NK-92 (cell line): Measurements from ENCODE around the gene RIMS4.

Experiments used
- DNase-seq: peaks from one replicate; lab custom pipeline; 2025; ENCODE audit not compliant: unreplicated experiment; lab: John Stamatoyannopoulos, UW

The RIMS4 gene

DNA sequence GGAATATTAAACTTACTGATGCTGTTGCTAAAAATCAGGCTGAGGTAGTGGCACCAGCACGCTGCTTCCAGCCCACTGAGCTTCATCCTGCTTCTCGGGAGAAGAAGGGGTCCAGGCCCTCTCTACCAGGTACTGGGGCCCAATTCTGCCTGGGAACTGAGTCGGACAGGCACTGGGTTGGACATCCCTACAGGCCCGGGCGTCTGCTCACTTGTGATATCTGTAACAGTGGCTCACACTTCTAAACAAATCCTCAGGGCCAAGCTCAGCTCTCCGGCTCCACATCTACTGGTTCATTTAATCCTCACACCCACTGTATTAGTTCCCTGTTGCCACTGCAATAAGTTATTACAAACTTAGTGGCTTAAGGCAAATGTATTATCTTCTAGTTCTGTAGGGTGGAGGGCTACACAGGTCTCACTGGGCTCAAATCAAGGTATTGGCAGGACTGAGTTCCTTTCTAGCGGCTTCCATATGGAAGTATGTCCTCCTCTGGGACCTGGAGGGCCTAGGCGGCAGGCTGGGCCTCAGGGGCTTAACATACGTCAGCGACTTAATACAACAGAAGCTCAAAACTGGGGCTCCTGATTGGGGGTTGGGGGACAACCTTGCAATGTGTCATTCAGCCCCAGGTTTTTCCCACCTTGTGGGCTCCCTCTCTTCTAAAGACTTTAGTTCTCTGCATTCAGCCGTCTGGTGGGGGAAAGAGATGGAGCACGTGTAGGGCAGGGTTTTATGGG is 66.3 kb downstream of the RIMS4 start:
- DNase-seq: no peak

DNA sequence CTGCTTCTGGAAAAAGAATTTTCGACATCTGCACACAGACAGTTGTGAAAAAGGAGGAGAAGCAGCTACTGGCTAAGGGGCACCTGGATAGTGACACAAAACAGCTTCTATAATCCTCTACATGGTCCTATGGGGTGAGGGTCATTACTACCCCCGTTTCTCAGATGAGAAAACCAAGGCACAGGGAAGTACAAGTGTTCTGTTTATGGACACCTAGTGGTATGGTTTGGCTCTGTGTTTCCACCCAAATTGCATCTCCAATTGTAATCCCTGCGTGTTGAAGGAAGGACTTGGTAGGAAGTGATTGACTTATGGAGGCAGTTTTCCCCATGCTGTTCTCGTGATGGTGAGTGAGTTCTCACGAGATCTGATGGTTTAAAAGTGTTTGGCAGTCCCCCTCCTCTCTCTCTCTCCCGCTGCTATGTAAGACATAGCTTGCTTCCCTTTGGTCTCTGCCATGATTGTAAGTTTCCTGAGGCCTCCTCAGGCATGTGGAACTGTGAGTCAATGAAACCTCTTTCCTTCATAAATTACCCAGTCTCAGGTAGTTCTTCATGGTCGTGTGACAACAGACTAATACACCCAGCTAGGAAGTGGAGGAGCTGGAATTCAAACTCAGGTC is 67.2 kb downstream of the RIMS4 start:
- DNase-seq: no peak

DNA sequence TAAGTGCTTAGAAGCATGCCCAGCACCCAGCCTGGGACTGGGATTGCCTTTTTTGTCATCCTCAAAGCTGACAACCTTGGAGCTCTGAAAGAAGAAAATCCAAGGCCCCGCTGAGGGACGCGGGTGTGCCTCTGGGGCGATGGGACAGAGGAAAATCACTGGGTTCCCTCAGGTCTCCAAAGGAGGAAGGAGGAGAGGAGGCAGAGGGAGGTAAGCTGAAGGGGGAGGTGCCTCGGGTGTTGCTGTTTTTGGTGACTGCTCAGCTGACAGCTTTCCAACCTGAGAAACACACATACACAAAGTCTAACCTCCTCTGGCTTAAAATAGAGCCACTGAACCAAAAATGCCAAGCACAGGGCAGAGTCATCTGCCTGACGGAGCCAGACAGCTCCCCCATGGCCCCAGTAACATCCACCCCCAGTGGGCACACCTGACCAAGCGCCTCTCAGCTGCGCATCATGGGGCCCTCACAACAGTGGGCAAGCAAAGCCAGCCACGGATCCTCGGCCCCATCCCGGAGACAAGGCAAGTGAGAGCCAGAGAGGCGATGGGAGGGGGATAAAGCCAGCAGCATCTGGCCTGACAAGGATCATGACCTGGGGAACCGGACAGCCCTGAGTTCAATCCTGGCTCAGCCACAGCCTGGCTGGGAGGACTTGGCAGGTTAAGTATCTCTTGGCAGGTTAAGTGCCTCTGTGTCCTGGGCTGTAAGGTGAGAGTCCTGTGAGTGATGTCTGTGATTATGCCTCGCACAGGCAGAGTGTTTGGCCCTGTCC is 67.9 kb downstream of the RIMS4 start:
- no peak for DNase-seq

- DNase-seq: no peak
Measured at GRCh38 chr20:44739942-44740341, 70.4 kb downstream of the RIMS4 start.

GRCh38 chr20:44738813-44739477 is 71.4 kb downstream of the RIMS4 start:
- DNase-seq: no peak

DNA sequence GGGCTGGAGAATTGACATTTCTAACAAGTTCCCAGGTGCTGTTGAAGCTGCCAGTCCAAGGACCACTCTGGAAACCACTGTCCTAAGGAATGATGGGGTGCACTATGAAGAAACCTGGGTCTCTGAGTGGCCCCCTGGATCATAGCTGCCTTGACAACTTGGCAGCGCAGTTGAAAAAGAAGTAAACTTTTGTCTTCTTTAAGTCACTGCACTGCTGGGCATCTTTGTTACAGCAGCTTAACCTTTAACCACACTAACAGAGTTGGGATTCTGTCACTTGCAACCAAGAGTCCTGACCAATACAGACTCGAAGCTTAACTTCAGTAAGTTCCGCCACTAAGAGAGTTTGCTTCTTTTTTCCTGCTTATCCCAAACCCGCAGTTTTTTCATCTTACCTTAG is 73.2 kb downstream of the RIMS4 start:
- DNase-seq: no peak

DNA sequence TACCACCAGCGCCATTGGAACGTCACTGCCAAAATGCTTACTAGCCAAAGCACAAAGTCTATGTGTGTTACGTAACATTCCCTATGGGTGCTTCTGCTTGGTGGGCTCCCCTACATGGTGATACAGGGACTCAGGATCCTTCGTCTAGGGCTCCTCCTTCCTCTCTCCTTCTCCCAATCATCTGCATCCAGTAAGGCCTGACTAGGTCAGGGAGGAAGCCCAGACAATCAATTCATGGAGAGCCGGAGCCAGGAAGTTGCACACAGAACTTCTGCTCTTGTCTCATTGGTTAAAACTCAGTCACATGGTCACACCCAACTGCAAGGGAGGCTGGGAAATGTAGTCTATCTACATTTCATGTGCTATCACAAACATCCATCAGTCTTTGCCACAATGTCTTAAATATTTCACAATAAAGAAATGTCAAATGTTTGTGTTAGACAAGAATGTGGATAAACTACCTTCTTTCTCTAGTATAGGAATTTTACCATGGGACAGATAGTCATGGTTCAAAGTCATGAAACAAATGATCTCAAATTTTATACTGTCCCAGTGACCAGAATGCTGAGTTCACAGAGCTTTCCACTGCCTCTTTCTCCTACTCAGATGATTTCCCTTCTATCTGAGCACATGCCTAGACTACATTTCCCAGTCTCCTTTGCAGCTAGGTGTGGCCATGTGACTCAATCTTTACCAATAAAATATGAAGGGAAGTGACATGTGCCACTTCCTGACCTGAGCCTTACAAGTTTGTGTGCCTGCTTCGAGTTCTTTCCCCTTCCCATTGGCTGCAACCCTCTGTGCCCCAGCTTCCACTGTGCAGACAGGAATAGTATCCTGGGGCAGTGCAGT is 74.0 kb downstream of the RIMS4 start:
- DNase-seq: no peak

GRCh38 chr20:44735816-44736169 is 74.6 kb downstream of the RIMS4 start:
- no peak for DNase-seq

DNA sequence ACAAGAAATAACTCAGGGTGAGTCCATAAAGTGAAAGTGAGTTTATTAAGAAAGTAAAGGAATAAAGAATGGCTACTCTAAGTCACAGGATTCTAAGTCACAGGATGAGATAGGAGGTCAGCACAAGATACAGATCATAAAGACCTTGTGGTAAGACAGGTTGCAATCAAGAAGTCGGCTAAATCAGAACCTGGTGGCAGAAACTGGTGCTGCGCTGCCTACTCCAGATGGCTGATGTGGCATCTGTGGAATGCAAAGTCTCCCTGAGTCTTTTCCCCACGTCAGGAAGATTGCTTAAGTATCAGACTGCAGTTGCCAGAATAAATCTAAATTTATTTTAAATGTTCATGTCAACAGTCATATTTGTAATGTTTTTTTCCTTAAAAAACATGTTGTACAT is 75.4 kb downstream of the RIMS4 start:
- no peak for DNase-seq

- DNase-seq: no peak
Measured at GRCh38 chr20:44733341-44734069, 76.8 kb downstream of the RIMS4 start.

- no peak for DNase-seq
Measured at GRCh38 chr20:44732327-44732726, 78.0 kb downstream of the RIMS4 start.

DNA sequence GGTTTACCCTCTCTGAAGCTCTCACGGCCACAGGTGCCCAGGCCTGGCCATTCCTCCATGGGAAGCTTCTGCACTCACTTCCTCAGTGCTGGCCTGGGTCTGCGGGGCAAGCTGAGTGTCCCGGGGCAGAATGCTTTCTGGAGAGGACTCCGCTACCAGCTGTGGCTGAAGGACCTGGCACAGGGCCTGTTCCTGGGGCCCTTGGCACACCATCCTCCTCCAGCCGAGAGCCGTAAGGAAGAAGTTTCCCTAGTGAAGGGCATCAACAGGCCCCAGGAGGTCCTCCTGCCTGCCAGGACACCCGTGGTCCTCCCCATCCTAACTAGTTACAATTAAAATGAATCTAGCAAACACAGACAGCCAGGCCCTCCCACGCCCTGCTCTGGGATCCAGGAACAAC is 78.7 kb downstream of the RIMS4 start:
- no peak for DNase-seq

GRCh38 chr20:44730441-44730840 is 79.9 kb downstream of the RIMS4 start:
- no peak for DNase-seq

DNA sequence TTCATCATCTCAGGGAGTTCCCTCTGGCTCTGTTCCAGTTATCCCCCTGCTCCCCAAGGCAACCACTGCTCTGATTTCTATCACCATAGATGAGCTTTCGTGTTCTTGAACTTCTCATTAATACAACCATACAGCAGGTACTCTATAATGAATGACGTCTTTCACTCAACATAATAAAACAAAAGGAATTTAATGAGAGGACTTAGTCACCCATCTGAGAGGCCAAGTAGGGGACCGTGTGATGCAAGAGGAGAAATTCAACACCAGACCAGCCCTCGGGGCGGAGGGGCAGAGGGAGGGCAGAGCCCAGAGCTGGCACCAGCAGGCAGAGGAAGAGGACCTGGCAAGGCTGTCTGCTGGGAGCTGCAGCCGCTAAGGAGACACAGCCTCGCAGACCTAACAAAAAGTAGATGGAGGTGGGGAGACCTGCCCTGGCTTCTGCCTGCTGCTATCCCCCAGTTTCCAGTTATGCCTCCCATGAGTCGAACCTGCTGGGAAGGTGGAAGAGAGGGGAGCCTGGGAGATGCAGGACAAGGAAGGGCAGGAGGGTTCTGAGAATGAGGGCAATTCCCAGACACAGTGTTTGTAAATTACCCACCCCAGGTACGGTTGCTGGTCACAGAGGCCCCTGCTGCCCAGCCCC is 81.4 kb downstream of the RIMS4 start:
- no peak for DNase-seq

DNA sequence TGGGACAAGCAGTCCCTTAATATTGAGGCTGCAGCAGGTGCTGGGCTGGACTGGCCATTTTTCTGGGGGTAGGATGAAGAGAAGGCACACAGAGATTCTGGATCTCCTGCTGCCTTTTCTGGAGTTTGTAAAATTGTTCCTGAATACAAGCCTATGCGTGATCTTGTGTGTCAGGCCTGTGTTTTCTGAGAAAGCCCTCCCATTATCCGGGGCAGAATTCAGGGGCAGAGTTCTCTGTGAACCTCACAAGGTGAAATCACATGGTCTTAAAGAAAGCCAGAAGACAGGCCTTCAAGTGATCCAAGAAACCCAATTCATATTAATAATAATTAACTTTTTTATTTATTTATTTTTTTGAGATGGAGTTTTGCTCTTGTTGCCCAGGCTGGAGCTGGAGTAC is 82.7 kb downstream of the RIMS4 start:
- no peak for DNase-seq

- no peak for DNase-seq
Measured at GRCh38 chr20:44727039-44727438, 83.3 kb downstream of the RIMS4 start.

- DNase-seq: no peak
Measured at GRCh38 chr20:44725837-44726236, 84.5 kb downstream of the RIMS4 start.

- DNase-seq: no peak
Measured at GRCh38 chr20:44724423-44725091, 85.8 kb downstream of the RIMS4 start.

DNA sequence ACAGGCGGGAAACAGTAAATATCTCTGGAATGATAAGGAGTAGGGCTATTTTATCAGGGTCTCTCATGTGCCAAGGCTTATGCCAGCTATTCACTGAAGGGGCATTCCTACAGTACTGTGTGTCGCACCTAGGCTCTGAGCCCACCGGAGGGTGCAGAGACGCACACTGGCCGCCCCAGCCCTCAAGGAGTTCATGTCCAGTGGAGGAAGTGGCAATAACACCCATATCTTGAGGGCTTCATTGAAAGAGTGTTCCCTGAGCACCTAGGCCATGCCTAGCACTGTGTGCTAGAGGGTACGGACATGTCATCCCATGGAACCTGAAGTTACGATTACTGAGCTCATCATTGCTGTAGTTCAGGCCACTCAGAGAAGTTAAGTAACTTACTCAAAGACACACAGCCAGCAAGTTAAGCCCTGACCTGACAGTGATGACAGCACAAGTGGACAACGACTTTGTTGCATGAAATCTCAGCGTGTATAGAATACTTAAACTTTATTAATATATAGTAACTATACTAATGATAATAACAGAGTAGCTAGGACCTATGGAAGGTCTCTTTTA is 86.5 kb downstream of the RIMS4 start:
- no peak for DNase-seq
